Trophoblast cell (in vitro differentiated cells and primary cell): ENCODE data around the gene CENPV.
"Not testable (repeated sequence)": the region's sequence is repeated elsewhere in the genome, so short reads cannot be mapped to it uniquely, and the experiment has no call there.

Experiments used
- DNase-seq, 2 donors: peaks; one replicate each; pipeline ENCODE4 v3.0.0-alpha.2; 2016
- H2AFZ ChIP-seq: 2 replicates; pipeline ENCODE4 v1.6.1; 2013; ENCODE audit warnings: low read length, moderate library complexity, mild to moderate bottlenecking; ENCODE audit not compliant: insufficient read depth, poor library complexity
- H2AK5ac ChIP-seq: 2 replicates; pipeline ENCODE4 v1.6.1; 2013; ENCODE audit warnings: mild to moderate bottlenecking, low read length
- H2BK120ac ChIP-seq: 2 replicates; pipeline ENCODE4 v1.6.1; 2013; ENCODE audit warnings: low read length, mild to moderate bottlenecking, moderate library complexity; ENCODE audit not compliant: insufficient read depth, poor library complexity
- H2BK12ac ChIP-seq: 2 replicates; pipeline ENCODE4 v1.6.1; 2013; ENCODE audit warnings: mild to moderate bottlenecking, low read length, moderate library complexity
- H2BK5ac ChIP-seq: 2 replicates; pipeline ENCODE4 v1.6.1; 2013; ENCODE audit warnings: low read length, low read depth, moderate library complexity, mild to moderate bottlenecking; ENCODE audit not compliant: poor library complexity
- H3K14ac ChIP-seq: 2 replicates; pipeline ENCODE4 v1.6.1; 2013; ENCODE audit warnings: mild to moderate bottlenecking, low read length
- H3K18ac ChIP-seq: 2 replicates; pipeline ENCODE4 v1.6.1; 2013; ENCODE audit warnings: mild to moderate bottlenecking, low read length
- H3K23ac ChIP-seq: 2 replicates; pipeline ENCODE4 v1.6.1; 2013; ENCODE audit warnings: low read length
- H3K27ac ChIP-seq: 2 replicates; pipeline ENCODE4 v1.5.1; 2013; ENCODE audit warnings: low read depth, mild to moderate bottlenecking, inconsistent platforms, low read length, moderate library complexity
- H3K27me3 ChIP-seq: 2 replicates; pipeline ENCODE4 v1.6.1; 2013; ENCODE audit warnings: inconsistent platforms, mild to moderate bottlenecking, low read length, moderate library complexity; ENCODE audit not compliant: insufficient read depth
- H3K36me3 ChIP-seq, 2 experiments: 1 replicate in 1 of 2; 2 replicates in 1 of 2; pipeline ENCODE4 v1.6.1; 2013; ENCODE audit warnings: low read length in 2 of 2, mild to moderate bottlenecking in 2 of 2, moderate library complexity in 1 of 2; ENCODE audit not compliant: insufficient read depth in 2 of 2, control insufficient read depth in 1 of 2
- H3K4ac ChIP-seq: 2 replicates; pipeline ENCODE4 v1.6.1; 2013; ENCODE audit warnings: low read depth, mild to moderate bottlenecking, low read length, moderate library complexity
- H3K4me1 ChIP-seq, 2 experiments: 1 replicate in 1 of 2; 2 replicates in 1 of 2; pipeline ENCODE4 v1.6.1; 2013; ENCODE audit warnings: low read length in 2 of 2, mild to moderate bottlenecking in 2 of 2, moderate library complexity in 1 of 2; ENCODE audit not compliant: insufficient read depth in 2 of 2, control insufficient read depth in 1 of 2
- H3K4me2 ChIP-seq: 2 replicates; pipeline ENCODE4 v1.6.1; 2013; ENCODE audit warnings: inconsistent platforms, mild to moderate bottlenecking, low read length, moderate library complexity
- H3K4me3 ChIP-seq: 2 replicates; pipeline ENCODE4 v1.5.1; 2013; ENCODE audit warnings: mild to moderate bottlenecking, low read depth, low read length, inconsistent platforms
- H3K79me1 ChIP-seq: one replicate; pipeline ENCODE4 v1.6.1; 2013; ENCODE audit warnings: low read length
- H3K79me2 ChIP-seq: 2 replicates; pipeline ENCODE4 v1.6.1; 2013; ENCODE audit warnings: low read length, mild to moderate bottlenecking; ENCODE audit not compliant: control insufficient read depth, insufficient read depth, poor library complexity
- H3K9ac ChIP-seq: 2 replicates; pipeline ENCODE4 v1.6.1; 2013; ENCODE audit warnings: mild to moderate bottlenecking, low read length
- H3K9me3 ChIP-seq: 2 replicates; pipeline ENCODE4 v1.6.1; 2013; ENCODE audit warnings: low read depth, mild to moderate bottlenecking, control low read depth, inconsistent platforms, low read length; ENCODE audit not compliant: insufficient read depth
- H4K12ac ChIP-seq: 2 replicates; pipeline ENCODE4 v1.6.1; 2013; ENCODE audit warnings: low read depth, mild to moderate bottlenecking, low read length, moderate library complexity
- H4K8ac ChIP-seq: 2 replicates; pipeline ENCODE4 v1.6.1; 2013; ENCODE audit warnings: low read depth, mild to moderate bottlenecking, low read length, moderate library complexity
- H4K91ac ChIP-seq: one replicate; pipeline ENCODE4 v1.6.1; 2013; ENCODE audit warnings: low read depth, mild to moderate bottlenecking, low read length, moderate library complexity
- WGBS: extraction: QIAGEN DNeasy Blood & Tissue Kit; methylation state at CpG from one replicate; pipeline ENCODE4 v1.1.7; 2013; ENCODE audit warnings: missing lambda C conversion rate; ENCODE audit not compliant: insufficient read length, insufficient coverage; ENCODE audit errors: extremely low coverage; 5-methylcytosine and 5-hydroxymethylcytosine counted together

CENPV gene

GRCh38 chr17:16314859-16315258 lies 38.4 kb downstream of the CENPV start:
- no peak overlapping the region for H2AK5ac ChIP-seq
- no peak for DNase-seq
- no peaks in the 10 kb centered on the region for H3K79me1 ChIP-seq
- no peak overlapping the region for H3K4me3 ChIP-seq
- no peak overlapping the region for H4K12ac ChIP-seq
- H3K9ac ChIP-seq = no peak overlapping the region
- H2BK12ac ChIP-seq = no peak overlapping the region
- no peak overlapping the region for H2AFZ ChIP-seq
- no peak overlapping the region for H3K4ac ChIP-seq
- WGBS = no CpG with 5 or more reads among the region's 3 CpGs
- H3K9me3 ChIP-seq = no peaks in the 10 kb centered on the region
- no peak overlapping the region for H3K14ac ChIP-seq
- H3K79me2 ChIP-seq = no peaks in the 10 kb centered on the region
- no peak overlapping the region for H4K91ac ChIP-seq
- H3K18ac ChIP-seq = no peak overlapping the region
- H2BK120ac ChIP-seq = no peak overlapping the region
- no peaks in the 10 kb centered on the region for H3K4me1 ChIP-seq
- H2BK5ac ChIP-seq = no peak overlapping the region
- no peak overlapping the region for H3K27ac ChIP-seq
- H3K27me3 ChIP-seq = no peaks in the 10 kb centered on the region
- H3K23ac ChIP-seq = no peak overlapping the region
- no peak overlapping the region for H4K8ac ChIP-seq
- no peak overlapping the region for H3K4me2 ChIP-seq
- H3K36me3 ChIP-seq = no peaks in the 10 kb centered on the region

GRCh38 chr17:16314189-16314588 lies 39.1 kb downstream of the CENPV start:
- no peak overlapping the region for H2BK5ac ChIP-seq
- H2AFZ ChIP-seq = no peak overlapping the region
- H3K4ac ChIP-seq = no peak overlapping the region
- H3K27ac ChIP-seq = no peak overlapping the region
- H4K12ac ChIP-seq = no peak overlapping the region
- H3K79me1 ChIP-seq = no peaks in the 10 kb centered on the region
- H3K79me2 ChIP-seq = no peaks in the 10 kb centered on the region
- H3K23ac ChIP-seq = no peak overlapping the region
- no peak overlapping the region for H4K8ac ChIP-seq
- H3K4me2 ChIP-seq = no peak overlapping the region
- no peak overlapping the region for H4K91ac ChIP-seq
- no peak overlapping the region for H3K14ac ChIP-seq
- H3K9ac ChIP-seq = no peak overlapping the region
- H3K4me3 ChIP-seq = no peak overlapping the region
- H3K27me3 ChIP-seq = no peaks in the 10 kb centered on the region
- H3K18ac ChIP-seq = no peak overlapping the region
- no peaks in the 10 kb centered on the region for H3K4me1 ChIP-seq
- H3K9me3 ChIP-seq = no peaks in the 10 kb centered on the region
- H2AK5ac ChIP-seq = no peak overlapping the region
- no peak overlapping the region for H2BK12ac ChIP-seq
- no peaks in the 10 kb centered on the region for H3K36me3 ChIP-seq
- DNase-seq = no peak
- H2BK120ac ChIP-seq = no peak overlapping the region

GRCh38 chr17:16313139-16314090 lies 39.9 kb downstream of the CENPV start:
- no peak overlapping the region for H3K27ac ChIP-seq
- H3K4me3 ChIP-seq = no peak overlapping the region
- DNase-seq = no peak
- no peak overlapping the region for H3K4me2 ChIP-seq
- H3K9ac ChIP-seq = no peak overlapping the region
- no peak overlapping the region for H2AK5ac ChIP-seq
- H2BK5ac ChIP-seq = no peak overlapping the region
- no CpG with 5 or more reads among the region's 7 CpGs for WGBS
- no peak overlapping the region for H4K8ac ChIP-seq
- H3K4ac ChIP-seq = no peak overlapping the region
- H4K12ac ChIP-seq = no peak overlapping the region
- H3K14ac ChIP-seq = no peak overlapping the region
- H2BK120ac ChIP-seq = no peak overlapping the region
- no peaks in the 10 kb centered on the region for H3K36me3 ChIP-seq
- no peaks in the 10 kb centered on the region for H3K4me1 ChIP-seq
- H4K91ac ChIP-seq = no peak overlapping the region
- H3K79me1 ChIP-seq = no peaks in the 10 kb centered on the region
- no peaks in the 10 kb centered on the region for H3K27me3 ChIP-seq
- no peak overlapping the region for H3K23ac ChIP-seq
- no peak overlapping the region for H3K18ac ChIP-seq
- H3K79me2 ChIP-seq = no peaks in the 10 kb centered on the region
- no peaks in the 10 kb centered on the region for H3K9me3 ChIP-seq
- H2BK12ac ChIP-seq = no peak overlapping the region
- no peak overlapping the region for H2AFZ ChIP-seq

GRCh38 chr17:16312061-16312460 lies 41.2 kb downstream of the CENPV start:
- H3K27me3 ChIP-seq, H3K4me3 ChIP-seq, H3K14ac ChIP-seq, H2BK120ac ChIP-seq, H3K79me1 ChIP-seq, H2BK5ac ChIP-seq, H3K27ac ChIP-seq, DNase-seq, H3K4me2 ChIP-seq, H4K12ac ChIP-seq, H2AK5ac ChIP-seq, H3K4ac ChIP-seq, H4K91ac ChIP-seq, H4K8ac ChIP-seq, H3K79me2 ChIP-seq, H3K4me1 ChIP-seq, H3K9me3 ChIP-seq, H2AFZ ChIP-seq, H3K18ac ChIP-seq, H2BK12ac ChIP-seq, H3K9ac ChIP-seq, H3K36me3 ChIP-seq, H3K23ac ChIP-seq: not testable (repeated sequence)
- WGBS = no CpG with 5 or more reads among the region's 34 CpGs
